Trophoblast cell (in vitro differentiated cells and primary cell): ENCODE data around the gene MC1R.
A peak's percentile ranks its signal among the peaks of the same experiment; 100 is the strongest.

Source experiments
- DNase-seq, 2 donors: peaks; one replicate each; pipeline ENCODE4 v3.0.0-alpha.2; 2016
- H2AFZ ChIP-seq: 2 replicates; pipeline ENCODE4 v1.6.1; 2013; ENCODE audit warnings: low read length, moderate library complexity, mild to moderate bottlenecking; ENCODE audit not compliant: insufficient read depth, poor library complexity
- H2AK5ac ChIP-seq: 2 replicates; pipeline ENCODE4 v1.6.1; 2013; ENCODE audit warnings: mild to moderate bottlenecking, low read length
- H2BK120ac ChIP-seq: 2 replicates; pipeline ENCODE4 v1.6.1; 2013; ENCODE audit warnings: low read length, mild to moderate bottlenecking, moderate library complexity; ENCODE audit not compliant: insufficient read depth, poor library complexity
- H2BK12ac ChIP-seq: 2 replicates; pipeline ENCODE4 v1.6.1; 2013; ENCODE audit warnings: mild to moderate bottlenecking, low read length, moderate library complexity
- H2BK5ac ChIP-seq: 2 replicates; pipeline ENCODE4 v1.6.1; 2013; ENCODE audit warnings: low read length, low read depth, moderate library complexity, mild to moderate bottlenecking; ENCODE audit not compliant: poor library complexity
- H3K14ac ChIP-seq: 2 replicates; pipeline ENCODE4 v1.6.1; 2013; ENCODE audit warnings: mild to moderate bottlenecking, low read length
- H3K18ac ChIP-seq: 2 replicates; pipeline ENCODE4 v1.6.1; 2013; ENCODE audit warnings: mild to moderate bottlenecking, low read length
- H3K23ac ChIP-seq: 2 replicates; pipeline ENCODE4 v1.6.1; 2013; ENCODE audit warnings: low read length
- H3K27ac ChIP-seq: 2 replicates; pipeline ENCODE4 v1.5.1; 2013; ENCODE audit warnings: low read depth, mild to moderate bottlenecking, inconsistent platforms, low read length, moderate library complexity
- H3K27me3 ChIP-seq: 2 replicates; pipeline ENCODE4 v1.6.1; 2013; ENCODE audit warnings: inconsistent platforms, mild to moderate bottlenecking, low read length, moderate library complexity; ENCODE audit not compliant: insufficient read depth
- H3K36me3 ChIP-seq, 2 experiments: 1 replicate in 1 of 2; 2 replicates in 1 of 2; pipeline ENCODE4 v1.6.1; 2013; ENCODE audit warnings: low read length in 2 of 2, mild to moderate bottlenecking in 2 of 2, moderate library complexity in 1 of 2; ENCODE audit not compliant: insufficient read depth in 2 of 2, control insufficient read depth in 1 of 2
- H3K4ac ChIP-seq: 2 replicates; pipeline ENCODE4 v1.6.1; 2013; ENCODE audit warnings: low read depth, mild to moderate bottlenecking, low read length, moderate library complexity
- H3K4me1 ChIP-seq, 2 experiments: 1 replicate in 1 of 2; 2 replicates in 1 of 2; pipeline ENCODE4 v1.6.1; 2013; ENCODE audit warnings: low read length in 2 of 2, mild to moderate bottlenecking in 2 of 2, moderate library complexity in 1 of 2; ENCODE audit not compliant: insufficient read depth in 2 of 2, control insufficient read depth in 1 of 2
- H3K4me2 ChIP-seq: 2 replicates; pipeline ENCODE4 v1.6.1; 2013; ENCODE audit warnings: inconsistent platforms, mild to moderate bottlenecking, low read length, moderate library complexity
- H3K4me3 ChIP-seq: 2 replicates; pipeline ENCODE4 v1.5.1; 2013; ENCODE audit warnings: mild to moderate bottlenecking, low read depth, low read length, inconsistent platforms
- H3K79me1 ChIP-seq: one replicate; pipeline ENCODE4 v1.6.1; 2013; ENCODE audit warnings: low read length
- H3K79me2 ChIP-seq: 2 replicates; pipeline ENCODE4 v1.6.1; 2013; ENCODE audit warnings: low read length, mild to moderate bottlenecking; ENCODE audit not compliant: control insufficient read depth, insufficient read depth, poor library complexity
- H3K9ac ChIP-seq: 2 replicates; pipeline ENCODE4 v1.6.1; 2013; ENCODE audit warnings: mild to moderate bottlenecking, low read length
- H3K9me3 ChIP-seq: 2 replicates; pipeline ENCODE4 v1.6.1; 2013; ENCODE audit warnings: low read depth, mild to moderate bottlenecking, control low read depth, inconsistent platforms, low read length; ENCODE audit not compliant: insufficient read depth
- H4K12ac ChIP-seq: 2 replicates; pipeline ENCODE4 v1.6.1; 2013; ENCODE audit warnings: low read depth, mild to moderate bottlenecking, low read length, moderate library complexity
- H4K8ac ChIP-seq: 2 replicates; pipeline ENCODE4 v1.6.1; 2013; ENCODE audit warnings: low read depth, mild to moderate bottlenecking, low read length, moderate library complexity
- H4K91ac ChIP-seq: one replicate; pipeline ENCODE4 v1.6.1; 2013; ENCODE audit warnings: low read depth, mild to moderate bottlenecking, low read length, moderate library complexity
- WGBS: extraction: QIAGEN DNeasy Blood & Tissue Kit; methylation state at CpG from one replicate; pipeline ENCODE4 v1.1.7; 2013; ENCODE audit warnings: missing lambda C conversion rate; ENCODE audit not compliant: insufficient read length, insufficient coverage; ENCODE audit errors: extremely low coverage; 5-methylcytosine and 5-hydroxymethylcytosine counted together

MC1R gene

DNA sequence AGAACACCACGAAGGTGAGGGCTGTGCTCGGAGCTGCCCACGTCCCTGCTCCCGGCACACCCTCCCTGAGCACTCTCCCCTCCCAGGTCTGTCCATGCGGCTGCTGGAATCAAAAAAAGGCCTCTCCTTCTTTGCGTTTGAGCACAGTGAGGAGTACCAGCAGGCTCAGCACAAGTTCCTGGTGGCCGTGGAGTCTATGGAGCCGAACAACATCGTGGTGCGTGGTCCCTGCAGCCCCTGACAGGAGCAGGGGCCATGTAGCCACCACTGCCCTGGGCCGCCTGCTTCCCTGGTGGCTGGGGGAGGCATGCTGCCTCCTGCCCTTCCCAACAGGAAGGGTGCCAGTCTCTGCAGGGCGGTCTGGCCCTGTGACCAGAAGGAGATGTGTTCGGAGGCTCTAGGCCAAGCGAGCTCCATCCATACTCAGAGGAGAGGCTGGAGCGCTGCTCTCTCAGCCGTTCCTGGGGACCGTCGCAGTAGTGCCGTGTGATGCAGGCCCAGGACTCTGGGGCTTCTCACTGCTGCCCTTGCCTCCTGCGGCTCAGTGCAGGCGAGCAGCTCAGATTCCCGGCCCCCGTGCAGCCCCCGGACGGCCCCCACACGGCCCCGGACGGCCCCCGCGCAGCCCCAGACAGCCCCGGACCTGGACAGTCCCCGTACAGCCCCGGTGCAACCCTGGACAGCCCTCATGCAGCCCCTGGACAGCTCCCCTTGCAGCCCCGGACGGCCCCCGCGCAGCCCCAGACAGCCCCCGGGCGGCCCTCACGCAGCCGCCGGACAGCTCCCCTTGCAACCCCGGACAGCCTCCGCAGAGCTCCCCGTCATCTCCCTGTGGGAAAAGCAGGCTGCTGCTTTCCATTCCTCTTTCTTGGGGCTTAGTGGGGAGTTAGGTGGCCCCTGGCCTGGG, 24.8 kb upstream of the MC1R start:
- Histone ChIP-seq H3K9ac (no peak overlapping the region), H2BK120ac (no peak overlapping the region), H4K12ac (no peak overlapping the region), H3K4me1 (no peaks in the 10 kb centered on the region), H4K8ac (no peak overlapping the region), H3K27ac (no peak overlapping the region), H3K79me2 (no peaks in the 10 kb centered on the region), H3K4ac (no peak overlapping the region), H2BK12ac (no peak overlapping the region), H2BK5ac (no peak overlapping the region), H2AFZ (no peak overlapping the region), H3K9me3 (peaks cover 1% of the 10 kb centered on the region), H2AK5ac (no peak overlapping the region), H3K14ac (no peak overlapping the region), H3K36me3 (peaks cover 82 to 86% of the 10 kb centered on the region in 2 experiments), H3K18ac (no peak overlapping the region), H3K4me2 (no peak overlapping the region), H3K79me1 (no peaks in the 10 kb centered on the region), H3K27me3 (no peaks in the 10 kb centered on the region), H3K23ac (no peak overlapping the region), H3K4me3 (no peak overlapping the region), H4K91ac (no peak overlapping the region)
- no CpG with 5 or more reads among the region's 45 CpGs for WGBS
- no peak for DNase-seq

DNA sequence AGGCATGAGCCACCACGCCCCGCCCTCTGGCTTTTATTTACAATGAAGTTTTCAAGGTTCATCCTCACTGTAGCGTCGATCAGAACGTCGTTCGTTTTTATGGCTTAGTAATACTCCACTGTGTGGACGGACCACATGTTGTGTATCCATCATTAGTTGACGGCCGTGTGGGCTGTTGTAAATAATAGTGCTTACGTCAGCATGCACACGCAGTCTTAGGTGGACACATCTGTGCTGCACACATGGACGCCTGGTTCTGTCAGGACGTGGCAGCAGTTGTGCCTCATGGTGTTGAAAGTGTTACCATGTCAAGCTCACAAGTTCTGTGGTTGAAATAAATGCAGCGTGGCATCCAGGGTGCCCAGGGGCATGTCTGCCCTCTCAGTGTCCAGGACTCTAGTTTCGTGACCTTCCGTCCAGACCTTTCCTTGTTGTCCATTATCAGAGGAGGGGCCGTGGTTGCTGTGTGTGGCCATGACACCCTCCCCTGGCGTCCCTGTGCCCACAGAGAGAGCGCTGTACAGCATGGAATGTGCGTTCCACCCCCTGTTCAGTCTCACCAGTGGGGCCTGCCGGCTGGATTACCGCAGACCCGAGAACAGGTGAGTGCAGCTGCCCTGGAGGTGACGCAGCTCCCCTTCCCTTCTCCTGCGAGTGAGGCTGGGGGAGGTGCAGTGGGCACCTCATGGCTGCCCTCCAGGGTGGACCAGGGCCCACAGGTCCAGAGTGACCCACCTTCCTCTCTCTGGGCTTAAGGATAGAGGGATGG, 23.0 kb upstream of the MC1R start:
- H2AFZ ChIP-seq = no peak overlapping the region
- H4K91ac ChIP-seq = no peak overlapping the region
- no peak overlapping the region for H3K9ac ChIP-seq
- no peak overlapping the region for H3K4me3 ChIP-seq
- no peaks in the 10 kb centered on the region for H3K4me1 ChIP-seq
- no peaks in the 10 kb centered on the region for H3K27me3 ChIP-seq
- no peak overlapping the region for H2BK120ac ChIP-seq
- H2AK5ac ChIP-seq = no peak overlapping the region
- peaks cover 1% of the 10 kb centered on the region for H3K9me3 ChIP-seq
- peaks cover 86 to 87% of the 10 kb centered on the region in 2 experiments for H3K36me3 ChIP-seq
- H3K4ac ChIP-seq = no peak overlapping the region
- no peak overlapping the region for H3K4me2 ChIP-seq
- H2BK5ac ChIP-seq = no peak overlapping the region
- H3K18ac ChIP-seq = no peak overlapping the region
- no peak for DNase-seq
- no peak overlapping the region for H2BK12ac ChIP-seq
- no peaks in the 10 kb centered on the region for H3K79me2 ChIP-seq
- H3K27ac ChIP-seq = no peak overlapping the region
- no peaks in the 10 kb centered on the region for H3K79me1 ChIP-seq
- no peak overlapping the region for H4K12ac ChIP-seq
- no peak overlapping the region for H3K23ac ChIP-seq
- no peak overlapping the region for H4K8ac ChIP-seq
- no CpG with 5 or more reads among the region's 26 CpGs for WGBS
- H3K14ac ChIP-seq = no peak overlapping the region

DNA sequence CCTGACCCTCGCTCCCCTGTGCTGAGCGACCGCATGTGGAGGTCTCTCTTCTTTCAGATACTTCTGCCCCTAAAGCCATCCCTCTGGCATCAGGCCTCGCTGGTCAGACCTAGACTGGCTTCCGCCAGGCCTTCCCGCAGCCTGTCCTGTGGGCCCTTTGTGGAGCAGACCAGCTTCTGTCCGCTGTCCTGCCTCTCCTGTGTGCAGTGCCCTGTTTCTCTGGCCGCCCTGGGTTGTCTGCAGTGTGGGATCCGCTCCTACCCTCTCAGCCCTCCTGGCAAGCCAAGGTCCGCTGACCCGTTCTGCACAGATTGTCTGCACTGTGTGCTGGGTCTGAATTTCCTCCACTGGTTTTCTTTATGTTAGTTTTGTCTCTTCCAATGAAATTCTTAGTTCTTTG, 21.5 kb upstream of the MC1R start:
- H3K4ac ChIP-seq = no peak overlapping the region
- no peak overlapping the region for H3K27ac ChIP-seq
- no peak overlapping the region for H2AFZ ChIP-seq
- DNase-seq = no peak
- H4K91ac ChIP-seq = no peak overlapping the region
- H3K18ac ChIP-seq = no peak overlapping the region
- peaks cover 78% of the 10 kb centered on the region in 2 experiments for H3K36me3 ChIP-seq
- no peaks in the 10 kb centered on the region for H3K79me2 ChIP-seq
- no peak overlapping the region for H2BK120ac ChIP-seq
- no peaks in the 10 kb centered on the region for H3K27me3 ChIP-seq
- H3K9me3 ChIP-seq = no peaks in the 10 kb centered on the region
- no peak overlapping the region for H3K14ac ChIP-seq
- no peak overlapping the region for H4K8ac ChIP-seq
- H3K23ac ChIP-seq = no peak overlapping the region
- H3K4me3 ChIP-seq = peak overlapping the region; percentile 33
- H3K79me1 ChIP-seq = no peaks in the 10 kb centered on the region
- no peak overlapping the region for H2BK12ac ChIP-seq
- H2BK5ac ChIP-seq = peak overlapping the region; percentile 6
- no CpG with 5 or more reads among the region's 11 CpGs for WGBS
- H2AK5ac ChIP-seq = no peak overlapping the region
- no peak overlapping the region for H3K4me2 ChIP-seq
- no peak overlapping the region for H3K9ac ChIP-seq
- H3K4me1 ChIP-seq = no peaks in the 10 kb centered on the region
- H4K12ac ChIP-seq = no peak overlapping the region

DNA sequence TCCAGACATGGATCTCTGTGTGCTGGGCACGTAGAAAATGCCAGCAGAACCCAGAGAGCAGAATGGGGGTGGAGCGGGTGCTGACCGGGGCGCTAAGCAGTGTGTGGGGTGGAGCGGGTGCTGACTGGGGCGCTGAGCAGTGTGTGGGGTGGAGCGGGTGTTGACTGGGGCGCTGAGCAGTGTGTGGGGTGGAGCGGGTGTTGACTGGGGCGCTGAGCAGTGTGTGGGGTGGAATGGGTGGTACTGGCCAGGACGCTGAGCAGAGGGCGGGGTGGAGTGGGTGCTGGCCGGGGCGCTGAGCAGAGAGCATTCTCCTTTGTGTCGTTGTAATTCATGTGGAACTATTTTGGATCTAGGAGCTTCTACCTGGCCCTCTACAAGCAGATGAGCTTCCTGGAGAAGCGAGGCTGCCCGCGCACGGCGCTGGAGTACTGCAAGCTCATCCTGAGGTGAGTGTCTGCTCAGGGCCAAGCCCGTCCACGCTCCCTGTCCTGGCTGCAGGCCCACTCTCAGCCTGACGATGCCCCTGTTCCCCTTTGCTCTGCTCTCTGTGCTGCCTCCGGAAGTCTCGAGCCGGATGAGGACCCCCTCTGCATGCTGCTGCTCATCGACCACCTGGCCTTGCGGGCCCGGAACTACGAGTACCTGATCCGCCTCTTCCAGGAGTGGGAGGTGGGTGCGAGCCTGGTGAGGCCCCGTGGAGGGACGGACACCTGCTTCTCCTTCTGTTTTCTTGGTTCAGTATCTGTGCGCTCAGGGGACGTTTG, 20.3 kb upstream of the MC1R start:
- Histone ChIP-seq H2AFZ (no peak overlapping the region), H3K27me3 (no peaks in the 10 kb centered on the region), H3K18ac (no peak overlapping the region), H4K12ac (no peak overlapping the region), H2BK12ac (no peak overlapping the region), H3K14ac (no peak overlapping the region), H3K9me3 (no peaks in the 10 kb centered on the region), H3K4me1 (peaks cover 0 to 3% of the 10 kb centered on the region in 2 experiments), H3K23ac (no peak overlapping the region), H2AK5ac (no peak overlapping the region), H2BK5ac (no peak overlapping the region), H3K9ac (no peak overlapping the region), H3K4ac (no peak overlapping the region), H3K79me1 (no peaks in the 10 kb centered on the region), H4K91ac (no peak overlapping the region), H3K4me2 (no peak overlapping the region), H3K4me3 (no peak overlapping the region), H3K27ac (no peak overlapping the region), H3K79me2 (no peaks in the 10 kb centered on the region), H3K36me3 (peaks cover 73 to 75% of the 10 kb centered on the region in 2 experiments), H2BK120ac (no peak overlapping the region), H4K8ac (no peak overlapping the region)
- WGBS = no CpG with 5 or more reads among the region's 36 CpGs
- no peak for DNase-seq
